ENCODE measurements around the gene MRPS5.
"Not testable (repeated sequence)": the region's sequence is repeated elsewhere in the genome, so short reads cannot be mapped to it uniquely, and the experiment has no call there.

Gene MRPS5
- 6.0 to 8.5 reads per million in 2 donors for total RNA-seq

- peak; percentile 81 for DNase-seq
Observed at GRCh38 chr2:95121407-95122196, at the start of gene MRPS5. Gene MRPS5 (minus strand): TSS chr2:95121808. CDS start chr2:95121791, 17 bp downstream.

GRCh38 chr2:95166065-95166763 is 44.6 kb upstream of the MRPS5 start:
- no peak for DNase-seq

GRCh38 chr2:95165371-95166064 is 43.9 kb upstream of the MRPS5 start, which contains the start of gene ZNF2:
Gene ZNF2 (plus strand): TSS chr2:95165809. CDS start chr2:95176227, 10,418 bp downstream.
- DNase-seq = peak; percentile 96

- no peak for DNase-seq
Observed at GRCh38 chr2:95165030-95165370, 43.4 kb upstream of the MRPS5 start.

- peak; percentile 72 for DNase-seq
Observed at GRCh38 chr2:95159690-95160449, 38.3 kb upstream of the MRPS5 start, which contains the start of gene ZNF514. Gene ZNF514 (minus strand): TSS chr2:95159848. CDS start chr2:95153253, 6,595 bp downstream.

- no peak for DNase-seq
Observed at GRCh38 chr2:95158891-95159619, 37.4 kb upstream of the MRPS5 start.

GRCh38 chr2:95158441-95158840 is 36.8 kb upstream of the MRPS5 start:
- no peak for DNase-seq

GRCh38 chr2:95149397-95149984 is 27.9 kb upstream of the MRPS5 start:
- no peak for DNase-seq

- DNase-seq = no peak
Observed at GRCh38 chr2:95143838-95144237, 22.2 kb upstream of the MRPS5 start.

- no peak for DNase-seq
Observed at GRCh38 chr2:95138702-95139101, 17.1 kb upstream of the MRPS5 start.

- DNase-seq = no peak
Observed at GRCh38 chr2:95122197-95122551, 566 bp upstream of the MRPS5 start.

GRCh38 chr2:95121093-95121406 is 558 bp downstream of the MRPS5 start:
- DNase-seq = no peak

- peak; percentile 60 for DNase-seq
Observed at GRCh38 chr2:95115418-95115817, 6.2 kb downstream of the MRPS5 start.

GRCh38 chr2:95113464-95113863 is 8.1 kb downstream of the MRPS5 start:
- DNase-seq = no peak

GRCh38 chr2:95110395-95110794 is 11.2 kb downstream of the MRPS5 start:
- no peak for DNase-seq

- DNase-seq = no peak
Observed at GRCh38 chr2:95109260-95109659, 12.3 kb downstream of the MRPS5 start.

GRCh38 chr2:95106081-95106480 is 15.5 kb downstream of the MRPS5 start:
- DNase-seq = no peak

- no peak for DNase-seq
Observed at GRCh38 chr2:95104606-95105005, 17.0 kb downstream of the MRPS5 start.

GRCh38 chr2:95099910-95100309 is 21.7 kb downstream of the MRPS5 start:
- no peak for DNase-seq

GRCh38 chr2:95098273-95098672 is 23.3 kb downstream of the MRPS5 start:
- DNase-seq = not testable (repeated sequence)

- no peak for DNase-seq
Observed at GRCh38 chr2:95091885-95092555, 29.6 kb downstream of the MRPS5 start.

Data from T-helper 9 cell (primary cell).